NCI-H748 treated with DMSO at 0.1 percent for 48 hours (cell line): ENCODE measurements around the gene HSD11B2.

Experiments
- DNase-seq: peaks from one replicate; lab custom pipeline; 2025; lab: John Stamatoyannopoulos, UW

Gene HSD11B2

DNA sequence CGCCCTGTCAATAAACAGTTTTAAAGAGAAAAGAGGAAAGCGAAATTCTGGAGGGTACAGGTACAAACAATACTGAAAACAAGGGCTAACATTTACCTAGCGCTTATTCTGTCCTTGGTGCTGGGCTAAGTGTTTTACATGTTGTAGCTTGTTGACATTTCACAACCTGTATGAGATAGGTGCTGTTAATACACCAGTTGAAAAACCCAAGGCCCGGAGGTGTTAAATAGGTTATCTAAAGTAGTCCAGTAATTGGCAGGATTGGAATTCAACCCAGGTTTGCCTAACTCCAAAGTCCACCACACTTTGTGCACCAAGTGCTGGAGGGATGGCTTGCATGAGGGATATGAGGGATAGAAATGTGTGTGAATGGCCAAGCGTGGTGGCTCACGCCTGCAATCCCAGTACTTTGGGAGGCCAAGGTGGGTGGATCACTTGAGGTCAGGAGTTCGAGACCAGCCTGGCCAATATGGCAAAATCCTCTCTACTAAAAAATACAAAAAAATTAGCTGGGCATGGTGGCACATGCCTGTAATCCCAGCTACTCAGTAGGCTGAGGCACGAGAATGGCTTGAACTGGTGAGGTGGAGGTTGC lies 47.1 kb downstream of the HSD11B2 start:
- DNase-seq, result no peak

DNA sequence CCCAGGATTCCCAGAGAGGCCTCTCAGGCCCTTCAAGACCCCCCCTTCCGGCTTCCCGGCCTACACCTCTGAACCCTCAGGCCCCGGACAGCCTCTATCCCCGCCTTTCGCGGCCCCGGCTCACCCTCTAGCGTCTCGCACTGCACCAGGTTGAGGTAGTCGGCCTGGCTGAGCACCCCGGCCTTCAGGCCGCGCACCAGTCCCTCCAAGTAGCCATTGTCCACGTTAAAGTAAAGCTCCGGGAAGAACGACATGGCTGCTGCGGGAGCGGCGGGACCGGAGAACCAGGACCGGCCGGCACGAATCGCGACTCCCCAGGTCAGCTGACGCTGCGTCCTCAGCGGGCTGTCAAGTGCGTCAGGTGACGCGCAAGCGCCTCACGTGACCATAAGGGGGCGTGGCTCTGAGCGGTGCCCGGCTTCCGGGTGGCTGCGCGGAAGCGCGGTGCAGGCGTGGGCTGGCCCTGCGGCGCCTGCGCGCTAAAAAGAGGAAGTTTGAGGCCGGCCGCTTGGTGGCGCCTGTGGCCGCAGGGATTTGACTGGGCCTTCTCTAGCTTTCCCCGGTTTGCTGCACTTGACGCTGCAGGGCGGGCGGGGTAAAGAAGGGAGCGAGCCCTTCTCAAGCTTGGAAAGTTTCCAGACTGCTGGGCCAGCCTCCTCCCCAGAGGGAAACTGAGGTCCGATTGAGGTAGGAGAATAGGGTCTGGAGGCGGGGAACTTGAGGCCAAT lies 50.1 kb downstream of the HSD11B2 start, which contains the start of gene ATP6V0D1:
Gene ATP6V0D1, minus strand, starts transcription at position 325 of the 728 bp plus-strand sequence. Its CDS starts 71 bp downstream, at position 254.
- DNase-seq, result peak; percentile 85

DNA sequence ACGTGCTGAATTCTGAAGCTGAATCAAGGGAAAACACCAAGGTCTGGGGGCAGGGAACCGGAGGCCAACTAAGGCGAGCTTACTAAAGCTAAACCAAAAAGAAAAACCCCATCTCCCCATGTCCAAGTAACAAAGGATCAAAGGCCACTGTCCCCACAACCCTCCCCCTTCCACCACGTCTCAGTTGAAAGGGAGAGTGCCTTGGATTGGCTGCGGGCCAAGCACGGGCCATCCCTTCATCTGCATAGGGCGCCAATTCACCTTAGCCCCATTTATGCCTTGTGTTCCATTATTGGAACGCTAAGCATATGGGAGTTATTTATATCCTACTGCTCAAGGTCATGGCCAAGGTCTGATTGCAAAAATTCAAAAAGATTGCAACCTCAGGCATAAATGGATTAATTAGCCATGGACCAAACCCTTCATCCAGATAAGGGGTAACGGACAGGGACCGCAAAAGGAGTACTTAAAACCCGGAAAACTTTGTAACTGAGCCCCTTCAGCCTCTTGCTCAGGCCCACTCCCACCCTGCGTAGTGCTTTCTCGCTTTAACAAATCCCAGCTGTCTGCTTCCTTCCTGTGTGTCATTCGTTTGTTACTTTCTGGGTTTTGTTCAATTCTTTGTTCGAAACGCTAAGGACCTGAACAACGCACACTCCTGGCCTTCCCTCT lies 50.8 kb downstream of the HSD11B2 start:
- DNase-seq, result no peak

- DNase-seq, result no peak
Measured at GRCh38 chr16:67482233-67482924, 51.5 kb downstream of the HSD11B2 start.

DNA sequence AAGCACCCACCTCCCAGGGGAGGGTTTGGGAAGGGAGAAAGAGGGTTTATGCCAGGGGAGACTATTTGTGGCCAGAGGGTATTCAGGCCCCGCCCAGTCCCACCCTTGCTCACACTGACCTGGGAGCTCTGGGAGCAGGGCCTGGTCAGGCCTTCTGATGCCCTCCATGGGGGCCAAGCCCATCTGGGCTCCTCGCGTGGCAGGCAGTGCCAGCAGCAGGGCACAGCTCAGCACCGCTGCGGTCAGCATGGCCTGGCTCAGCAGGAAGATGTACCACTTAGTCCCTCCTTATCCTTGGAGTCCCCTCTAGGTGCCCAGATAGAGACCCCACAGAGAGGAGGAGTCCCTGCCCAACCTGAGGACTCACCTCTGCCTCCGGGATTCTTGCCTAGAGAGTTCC lies 52.2 kb downstream of the HSD11B2 start, which contains the start of gene AGRP:
Gene AGRP, minus strand, starts transcription at position 398 of the 400 bp plus-strand sequence. Its CDS starts 149 bp downstream, at position 249.
- DNase-seq, result no peak

DNA sequence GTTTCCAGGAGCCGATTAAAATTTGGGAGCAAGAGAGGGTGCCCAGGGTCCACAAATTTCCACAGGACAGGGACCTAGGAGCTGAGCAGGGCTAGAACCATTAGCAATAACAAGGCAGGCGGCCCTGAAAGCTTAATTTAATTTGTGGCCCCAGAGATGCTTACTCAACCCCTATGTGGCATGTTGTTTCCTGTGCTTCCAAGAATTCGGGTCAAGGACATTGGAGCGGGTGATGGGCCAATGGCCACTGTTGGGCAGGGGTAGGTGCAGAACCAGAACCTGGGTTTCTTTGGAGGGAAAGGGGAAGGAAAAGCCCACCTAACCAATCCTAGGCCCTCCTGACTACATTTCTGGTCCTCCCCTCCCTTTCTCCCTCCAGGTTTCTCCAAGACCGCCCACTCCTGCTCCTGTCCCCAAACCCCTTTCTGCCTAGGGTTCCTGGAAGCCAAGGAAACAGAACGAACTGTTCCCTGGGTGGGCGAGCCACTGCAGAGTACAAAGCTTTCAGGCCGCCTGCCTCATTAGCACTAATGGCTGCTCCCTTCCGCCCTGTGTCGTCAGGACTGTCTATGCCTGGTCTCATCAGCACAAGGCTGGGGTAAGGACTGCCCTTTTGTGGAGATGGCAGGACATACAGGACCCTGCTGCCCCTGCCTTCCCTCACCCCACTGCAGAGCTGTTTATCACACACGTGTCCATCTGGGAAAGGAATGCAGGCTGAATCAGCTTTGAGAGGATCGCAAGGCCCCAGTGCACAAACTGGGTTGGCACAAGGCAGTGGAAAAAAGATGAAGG lies 53.0 kb downstream of the HSD11B2 start:
- no peak for DNase-seq

DNA sequence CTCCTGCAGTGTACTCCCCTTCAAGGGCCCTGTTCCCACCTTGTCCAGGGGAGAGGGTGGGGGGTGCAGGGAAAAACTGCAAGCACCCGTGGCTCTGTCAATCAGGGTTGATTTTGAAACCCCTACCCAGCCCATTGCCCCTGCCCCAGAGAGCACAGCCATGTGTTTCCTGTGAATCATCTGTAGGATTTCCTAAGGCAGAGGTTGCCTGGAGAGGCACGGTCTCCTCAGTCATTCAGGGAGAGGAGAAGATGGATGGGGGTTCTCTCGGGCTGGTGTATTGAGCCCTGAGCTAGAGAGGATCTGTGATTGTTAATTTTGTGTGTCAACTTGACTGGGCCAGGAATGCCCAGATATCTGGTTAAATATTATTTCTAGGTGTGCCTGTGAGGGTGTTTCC lies 55.9 kb downstream of the HSD11B2 start:
- DNase-seq, result no peak
